IPS-20b (cell line): ENCODE results near the gene GPC2.
"Not testable (repeated sequence)": the region's sequence is repeated elsewhere in the genome, so short reads cannot be mapped to it uniquely, and the experiment has no call there.

Experiments
- H3K27ac ChIP-seq: one replicate; pipeline ENCODE4 v1.5.1; 2013; ENCODE audit warnings: low read length
- H3K27me3 ChIP-seq: 2 replicates; pipeline ENCODE4 v1.6.1; 2013; ENCODE audit warnings: mild to moderate bottlenecking, low read length, inconsistent platforms; ENCODE audit not compliant: insufficient read depth
- H3K36me3 ChIP-seq: 2 replicates; pipeline ENCODE4 v1.6.1; 2013; ENCODE audit warnings: low read depth, mild to moderate bottlenecking, inconsistent platforms, low read length, moderate library complexity; ENCODE audit not compliant: insufficient read depth
- H3K4me1 ChIP-seq: 2 replicates; pipeline ENCODE4 v1.6.1; 2013; ENCODE audit warnings: mild to moderate bottlenecking, control low read depth, inconsistent platforms, low read length, moderate library complexity; ENCODE audit not compliant: insufficient read depth
- H3K4me3 ChIP-seq: 2 replicates; pipeline ENCODE4 v1.5.1; 2013; ENCODE audit warnings: mild to moderate bottlenecking, low read length, inconsistent platforms
- H3K9ac ChIP-seq: 2 replicates; pipeline ENCODE4 v1.6.1; 2013; ENCODE audit warnings: low read depth, mild to moderate bottlenecking, inconsistent platforms, low read length, moderate library complexity
- H3K9me3 ChIP-seq: 2 replicates; pipeline ENCODE4 v1.6.1; 2013; ENCODE audit warnings: mild to moderate bottlenecking, low read depth, low read length, inconsistent platforms; ENCODE audit not compliant: insufficient read depth

Gene GPC2

DNA sequence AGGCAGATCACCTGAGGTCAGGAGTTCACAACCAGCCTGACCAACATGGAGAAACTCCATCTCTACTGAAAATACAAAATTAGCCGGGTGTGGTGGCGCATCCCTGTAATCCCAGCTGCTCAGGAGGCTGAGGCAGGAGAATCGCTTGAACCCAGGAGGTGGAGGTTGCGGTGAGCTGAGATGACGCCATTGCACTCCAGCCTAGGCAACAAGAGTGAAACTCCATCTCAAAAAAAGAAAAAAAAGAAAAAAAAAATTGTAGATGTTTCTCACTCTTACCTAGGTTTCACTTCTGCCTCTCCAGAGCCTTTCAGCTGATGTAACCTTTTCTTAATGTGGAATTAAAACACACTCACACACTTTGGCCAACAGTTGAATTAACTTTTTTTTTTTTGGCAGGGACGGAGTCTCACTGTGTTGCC is 18.7 kb upstream of the GPC2 start:
- H3K4me1 ChIP-seq, H3K36me3 ChIP-seq, H3K9ac ChIP-seq, H3K27ac ChIP-seq, H3K4me3 ChIP-seq, H3K9me3 ChIP-seq: not testable (repeated sequence)
- peaks cover 10% of the 10 kb centered on the region for H3K27me3 ChIP-seq

DNA sequence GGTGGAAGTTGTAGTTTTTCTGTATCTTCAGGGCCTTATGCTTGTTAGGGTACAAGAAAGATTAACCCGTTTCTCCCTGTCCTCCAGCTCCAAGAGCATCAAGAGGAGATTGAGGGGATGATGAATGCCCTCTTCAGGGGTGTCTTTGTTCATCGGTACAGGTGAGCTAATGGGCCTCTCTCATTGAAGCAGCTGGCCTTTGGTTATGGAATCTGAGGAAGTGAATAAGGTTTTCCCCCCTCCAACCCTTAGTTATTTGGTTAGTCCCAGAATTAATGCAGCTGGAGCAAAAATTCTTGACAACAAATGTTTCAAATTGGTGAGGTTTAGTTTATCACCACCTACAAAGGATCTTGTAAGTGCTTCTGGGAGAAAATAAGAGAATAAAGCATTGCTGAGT is 18.0 kb upstream of the GPC2 start:
- no peak overlapping the region for H3K9ac ChIP-seq
- no peaks in the 10 kb centered on the region for H3K36me3 ChIP-seq
- no peaks in the 10 kb centered on the region for H3K4me1 ChIP-seq
- H3K27ac ChIP-seq = no peak overlapping the region
- H3K27me3 ChIP-seq = peaks cover 3% of the 10 kb centered on the region
- no peak overlapping the region for H3K4me3 ChIP-seq
- H3K9me3 ChIP-seq = no peaks in the 10 kb centered on the region

DNA sequence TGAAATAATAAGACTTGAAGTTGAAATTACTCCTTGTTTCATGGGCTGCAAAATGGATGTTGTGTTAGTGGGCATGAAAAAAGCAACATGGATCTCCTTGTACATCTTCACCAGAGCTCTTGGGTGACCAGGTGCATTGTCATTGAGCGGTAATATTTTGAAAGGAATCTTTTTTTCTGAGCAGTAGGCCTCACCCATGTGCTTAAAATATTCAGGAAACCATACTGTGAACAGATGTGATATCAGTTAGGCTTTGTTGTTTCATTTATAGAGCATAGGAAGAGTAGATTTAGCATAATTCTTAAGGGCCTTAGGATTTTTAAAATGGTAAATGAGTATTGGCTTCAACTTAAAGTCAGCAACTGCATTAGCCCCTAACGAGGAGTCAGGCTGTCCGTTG is 15.8 kb upstream of the GPC2 start:
- no peak overlapping the region for H3K9ac ChIP-seq
- H3K4me1 ChIP-seq = no peaks in the 10 kb centered on the region
- H3K9me3 ChIP-seq = no peaks in the 10 kb centered on the region
- no peak overlapping the region for H3K27ac ChIP-seq
- H3K27me3 ChIP-seq = no peaks in the 10 kb centered on the region
- no peak overlapping the region for H3K4me3 ChIP-seq
- H3K36me3 ChIP-seq = no peaks in the 10 kb centered on the region

DNA sequence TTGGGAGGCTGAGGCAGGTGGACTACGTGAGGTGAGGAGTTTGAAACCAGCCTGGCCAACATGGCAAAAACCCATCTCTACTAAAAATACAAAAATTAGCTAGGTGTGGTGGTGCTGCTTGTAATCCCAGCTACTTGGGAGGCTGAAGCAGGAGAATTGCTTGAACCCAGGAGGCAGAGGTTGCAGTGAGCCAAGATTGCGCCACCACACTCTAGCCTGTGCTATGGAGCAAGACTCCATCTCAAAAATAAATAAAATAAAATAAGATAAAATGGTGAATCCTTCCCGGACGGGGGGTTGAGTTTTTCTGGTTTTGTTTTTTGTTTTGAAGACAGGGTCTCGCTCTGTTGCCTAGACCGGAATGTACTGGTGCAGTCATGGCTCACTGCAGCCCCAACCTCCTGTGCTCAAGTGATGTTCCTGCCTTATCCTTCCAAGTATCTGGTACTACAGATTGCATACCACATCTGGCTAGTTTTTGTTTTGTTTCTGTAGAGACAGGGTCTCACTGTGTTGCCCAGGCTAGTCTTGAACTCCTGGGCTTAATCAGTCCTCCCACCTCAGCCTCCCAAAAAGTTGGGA is 15.2 kb upstream of the GPC2 start:
- H3K9me3 ChIP-seq = not testable (repeated sequence)

DNA sequence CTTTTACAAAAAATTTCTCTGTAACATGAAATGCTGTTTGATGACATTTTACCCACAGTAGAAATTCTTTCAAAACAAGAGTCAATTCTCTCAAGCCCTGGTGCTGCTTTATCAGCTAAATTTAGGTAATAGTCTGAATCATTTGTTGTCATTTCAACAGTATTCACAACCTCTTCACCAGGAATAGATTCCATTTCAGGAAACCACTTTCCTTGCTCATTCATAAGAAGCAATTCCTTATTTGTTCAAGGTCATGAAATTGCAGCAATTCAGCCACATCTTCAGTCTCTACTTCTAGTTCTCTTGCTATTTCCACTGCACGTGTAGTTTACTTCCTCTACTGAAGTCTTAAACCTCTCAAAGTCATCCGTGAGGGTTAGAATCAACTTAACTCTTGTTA is 14.6 kb upstream of the GPC2 start:
- H3K27ac ChIP-seq = no peak overlapping the region
- H3K4me1 ChIP-seq = no peaks in the 10 kb centered on the region

More for the DNA sequence above, 15.2 kb upstream of the GPC2 start:
- not testable (repeated sequence) for H3K27me3 ChIP-seq, H3K4me1 ChIP-seq, H3K4me3 ChIP-seq, H3K9ac ChIP-seq, H3K36me3 ChIP-seq, H3K27ac ChIP-seq

DNA sequence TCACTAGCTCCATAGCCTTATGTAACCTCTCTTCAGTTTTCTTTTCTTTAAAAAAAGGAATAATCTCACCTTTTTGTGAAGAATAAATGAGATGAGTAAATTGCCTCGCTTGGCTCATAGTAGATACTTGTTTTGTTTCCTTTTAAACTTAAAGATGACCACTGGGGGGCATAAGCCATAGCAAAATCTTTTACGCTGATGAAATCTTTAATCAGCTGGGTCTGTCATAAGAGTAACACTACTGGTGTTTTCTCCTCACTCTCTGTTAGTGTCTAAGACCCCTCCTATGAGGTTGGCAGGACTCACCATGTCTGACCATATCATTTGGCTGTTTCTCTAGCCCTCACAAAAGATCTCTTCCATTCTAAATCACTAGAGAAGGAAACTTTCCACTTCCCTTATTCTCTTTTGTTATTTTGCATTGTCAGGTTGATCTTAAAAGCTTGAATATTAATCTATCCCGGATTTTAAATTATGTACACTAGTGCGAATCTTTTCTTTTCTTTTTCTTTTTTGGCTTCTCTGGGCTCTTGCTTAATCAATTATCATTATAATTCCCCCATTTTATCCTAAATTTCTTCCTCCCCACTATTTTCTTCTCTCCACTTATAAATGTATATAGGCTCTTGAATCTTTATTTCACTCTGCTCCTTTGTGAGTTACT is 13.0 kb upstream of the GPC2 start:
- Histone ChIP-seq H3K4me1 (no peaks in the 10 kb centered on the region), H3K27me3 (no peaks in the 10 kb centered on the region), H3K9me3 (no peaks in the 10 kb centered on the region), H3K27ac (no peak overlapping the region), H3K4me3 (no peak overlapping the region), H3K9ac (no peak overlapping the region), H3K36me3 (no peaks in the 10 kb centered on the region)

More for the DNA sequence above, 14.6 kb upstream of the GPC2 start:
- H3K9ac ChIP-seq = no peak overlapping the region
- H3K4me3 ChIP-seq = no peak overlapping the region
- H3K9me3 ChIP-seq = no peaks in the 10 kb centered on the region
- no peaks in the 10 kb centered on the region for H3K36me3 ChIP-seq
- no peaks in the 10 kb centered on the region for H3K27me3 ChIP-seq

DNA sequence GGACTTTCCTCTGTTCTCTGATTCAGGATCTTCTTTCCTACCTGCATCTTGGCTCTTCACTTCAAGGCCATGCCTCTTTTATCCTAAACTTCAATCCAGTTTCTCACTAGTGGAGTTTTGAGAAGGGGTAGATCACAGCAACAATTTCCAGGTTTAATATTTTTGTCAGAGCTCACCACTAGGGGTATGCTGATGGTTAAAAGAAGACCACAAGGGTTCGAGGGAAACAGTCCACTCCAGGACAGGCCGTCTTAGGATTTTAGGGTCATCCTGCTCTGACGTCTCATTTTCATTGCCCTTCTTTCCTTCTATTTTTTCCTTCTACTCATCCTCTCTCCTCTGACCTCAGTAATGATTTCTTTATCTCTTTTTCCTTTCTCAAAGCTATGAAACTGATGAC is 11.9 kb upstream of the GPC2 start:
- H3K4me1 ChIP-seq = no peaks in the 10 kb centered on the region
- H3K36me3 ChIP-seq = no peaks in the 10 kb centered on the region
- no peaks in the 10 kb centered on the region for H3K9me3 ChIP-seq
- no peak overlapping the region for H3K9ac ChIP-seq
- H3K27me3 ChIP-seq = no peaks in the 10 kb centered on the region
- no peak overlapping the region for H3K27ac ChIP-seq
- no peak overlapping the region for H3K4me3 ChIP-seq

DNA sequence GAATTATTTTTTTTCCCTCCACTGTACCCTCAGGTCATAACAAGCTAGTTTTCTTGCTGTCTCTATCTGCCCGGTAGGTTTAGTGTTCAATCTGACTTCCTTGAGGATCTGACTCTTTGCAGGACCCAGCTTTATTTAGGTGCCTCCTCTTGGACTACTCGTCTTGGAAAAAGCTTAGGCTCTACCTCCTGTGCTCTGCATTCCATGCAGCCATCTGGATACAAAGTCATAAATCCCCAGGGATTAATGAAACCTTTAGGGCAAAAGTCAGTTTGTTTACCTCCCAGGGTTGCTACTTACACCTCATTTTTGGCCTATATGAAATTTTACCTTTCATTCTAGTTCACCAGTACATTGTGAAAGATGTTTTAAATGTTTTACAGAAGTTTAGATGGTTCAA is 8.5 kb upstream of the GPC2 start:
- H3K4me1 ChIP-seq = peaks cover 4% of the 10 kb centered on the region; the same call in 1 of the 2 replicates
- no peaks in the 10 kb centered on the region for H3K36me3 ChIP-seq
- no peaks in the 10 kb centered on the region for H3K27me3 ChIP-seq
- no peaks in the 10 kb centered on the region for H3K9me3 ChIP-seq
- H3K9ac ChIP-seq = no peak overlapping the region
- H3K4me3 ChIP-seq = no peak overlapping the region
- H3K27ac ChIP-seq = no peak overlapping the region

DNA sequence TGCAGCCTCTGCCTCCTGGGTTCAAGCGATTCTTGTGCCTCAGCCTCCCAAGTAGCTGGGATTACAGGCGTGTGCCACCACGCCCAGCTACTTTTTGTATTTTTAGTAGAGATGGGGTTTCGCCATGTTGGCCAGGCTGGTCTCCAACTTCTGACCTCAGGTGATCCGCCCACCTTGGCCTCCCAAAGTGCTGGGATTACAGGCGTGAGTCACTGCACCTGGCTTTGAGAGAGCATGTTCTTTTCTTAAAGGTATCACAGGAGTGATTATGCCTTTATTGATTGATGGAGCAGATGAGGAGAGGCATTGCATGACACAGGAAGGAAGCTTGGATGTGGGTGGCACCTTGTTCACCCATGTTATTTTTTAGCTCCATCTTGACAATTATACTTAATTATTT is 5.9 kb upstream of the GPC2 start:
- H3K4me1 ChIP-seq, H3K4me3 ChIP-seq: not testable (repeated sequence)

DNA sequence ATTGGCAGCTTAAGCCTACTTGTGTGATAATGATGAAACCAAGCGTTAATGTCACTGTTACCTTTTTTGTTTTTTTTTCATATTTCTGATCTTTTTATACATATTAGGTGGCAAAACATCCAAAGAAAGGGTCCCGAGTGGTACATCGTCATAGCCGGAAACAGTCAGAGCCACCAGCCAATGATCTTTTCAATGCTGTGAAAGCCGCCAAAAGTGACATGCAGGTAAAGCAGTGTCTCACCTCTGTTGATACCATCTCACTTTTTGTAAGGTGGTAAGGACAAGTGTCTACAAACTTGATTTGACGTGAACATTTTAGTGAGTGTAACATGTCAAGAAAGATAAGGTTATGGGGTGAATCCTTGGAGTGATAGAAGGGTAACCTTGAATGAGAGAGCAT is 5.4 kb upstream of the GPC2 start:
- H3K36me3 ChIP-seq, H3K9ac ChIP-seq, H3K27me3 ChIP-seq, H3K4me3 ChIP-seq, H3K9me3 ChIP-seq, H3K27ac ChIP-seq, H3K4me1 ChIP-seq: not testable (repeated sequence)

More for the DNA sequence above, 5.9 kb upstream of the GPC2 start:
- not testable (repeated sequence) for H3K36me3 ChIP-seq, H3K27me3 ChIP-seq, H3K27ac ChIP-seq, H3K9ac ChIP-seq, H3K9me3 ChIP-seq

DNA sequence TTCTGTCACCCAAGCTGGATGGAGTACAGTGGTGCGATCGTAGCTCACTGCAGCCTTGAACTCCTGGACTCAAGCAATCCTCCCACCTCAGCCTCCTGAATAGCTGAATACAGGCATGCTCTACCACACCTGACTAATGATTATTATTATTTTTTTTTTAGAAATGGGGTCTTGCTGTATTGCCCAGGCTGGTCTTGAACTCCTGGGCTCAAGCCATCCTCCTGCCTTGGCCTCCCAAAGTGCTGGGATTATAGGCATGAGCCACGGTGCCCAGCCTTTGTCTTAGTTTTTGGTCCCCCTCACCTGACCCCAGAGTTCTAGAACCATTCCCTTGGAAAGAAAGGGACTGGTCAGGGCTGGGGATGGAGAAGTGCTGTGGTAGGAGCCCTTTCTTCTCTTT is 2.9 kb upstream of the GPC2 start:
- H3K4me1 ChIP-seq, H3K4me3 ChIP-seq, H3K36me3 ChIP-seq, H3K9me3 ChIP-seq, H3K27ac ChIP-seq, H3K27me3 ChIP-seq, H3K9ac ChIP-seq: not testable (repeated sequence)
